ENCODE data around the gene AATK.

AATK gene

DNA sequence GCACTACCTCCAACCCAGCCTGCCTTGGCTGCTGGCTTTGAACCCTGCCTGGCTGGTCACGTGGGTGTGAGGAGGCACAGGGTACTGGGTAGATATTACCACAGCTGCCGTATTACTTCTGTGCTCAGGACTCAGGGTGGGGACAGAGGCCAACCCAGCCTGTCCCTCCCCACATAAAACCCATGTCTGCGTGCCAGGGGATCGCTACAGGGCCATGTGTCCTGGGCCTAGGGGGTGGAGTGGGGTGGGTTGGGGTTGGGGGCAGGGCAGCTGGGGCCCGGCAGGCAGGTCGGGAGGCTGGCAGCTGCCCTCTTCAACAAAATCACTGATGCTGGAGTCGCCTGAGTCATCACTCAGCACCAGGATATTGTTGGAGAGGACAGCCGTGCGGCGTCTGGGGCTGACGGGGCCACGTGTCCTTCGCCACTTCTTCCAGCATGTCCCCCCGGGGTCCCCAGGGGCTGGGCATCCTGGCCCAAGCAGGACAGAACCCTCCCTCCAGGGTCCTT lies 40.4 kb downstream of the AATK start:
- DNase-seq = no peak

GRCh38 chr17:81124377-81124776 lies 41.6 kb downstream of the AATK start:
- DNase-seq = no peak

GRCh38 chr17:81123052-81124048 lies 42.7 kb downstream of the AATK start:
- no peak for DNase-seq

GRCh38 chr17:81121841-81122733 lies 43.9 kb downstream of the AATK start:
- no peak for DNase-seq

GRCh38 chr17:81120695-81121621 lies 45.1 kb downstream of the AATK start:
- no peak for DNase-seq

DNA sequence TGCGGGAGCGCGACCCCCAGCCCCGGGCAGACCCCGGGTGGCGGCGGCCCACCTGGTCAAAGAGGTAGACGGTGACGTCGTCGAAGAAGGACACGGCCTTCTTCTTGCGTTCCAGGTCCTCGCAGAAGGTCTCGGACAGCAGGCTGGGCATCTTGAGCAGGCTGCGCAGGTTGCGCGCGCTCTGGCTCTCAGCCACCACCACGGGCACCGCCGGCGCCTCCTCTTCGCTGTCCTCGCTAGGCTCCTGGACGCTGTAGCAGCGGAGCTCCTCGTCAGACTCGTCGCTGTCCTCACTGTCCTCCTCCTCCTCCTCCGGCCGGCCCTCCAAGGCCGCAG lies 45.9 kb downstream of the AATK start:
- DNase-seq = no peak

DNA sequence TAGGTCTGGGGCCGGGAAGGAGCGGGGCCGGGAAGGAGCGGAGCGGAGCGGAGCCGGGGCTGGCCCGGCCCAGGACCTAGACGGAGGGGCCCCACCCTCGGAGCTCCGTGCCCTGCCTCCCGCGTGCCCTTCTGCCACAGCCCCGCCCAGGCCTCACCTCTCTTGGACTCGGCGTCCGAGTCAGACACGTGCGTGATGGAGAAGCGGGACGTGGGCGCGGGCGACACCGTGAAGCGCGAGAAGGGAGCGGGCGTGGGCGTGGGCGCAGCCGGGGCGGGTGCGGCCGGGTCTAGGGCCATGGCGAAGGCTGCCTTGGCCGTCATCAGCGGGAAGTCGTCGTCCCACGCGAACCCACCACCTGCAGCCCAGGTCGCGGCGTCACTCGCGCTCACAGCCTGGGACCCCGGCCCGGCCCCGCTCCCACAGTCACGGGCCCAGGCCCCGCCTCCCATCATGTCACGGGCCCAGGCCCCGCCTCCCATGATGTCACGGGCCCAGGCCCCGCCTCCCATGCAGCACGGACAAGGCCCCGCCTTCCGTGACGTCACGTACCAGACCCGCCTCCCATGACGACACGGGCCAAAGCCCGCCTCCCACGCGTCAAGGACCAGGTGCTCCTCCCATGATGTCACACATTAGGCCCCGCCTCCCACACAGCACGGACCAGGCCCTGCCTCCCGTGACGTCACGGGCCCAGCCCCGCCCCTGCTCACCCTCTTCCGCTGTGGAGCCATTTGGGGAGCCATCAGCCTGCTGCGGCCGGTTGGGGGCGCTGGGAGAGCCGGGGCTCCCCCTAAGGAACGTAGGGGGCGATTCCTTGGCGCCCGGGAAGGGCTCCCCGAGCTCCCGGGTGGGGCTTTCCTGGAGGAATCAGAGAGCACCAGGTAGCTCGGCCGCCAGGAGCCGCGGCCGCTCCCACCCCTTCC lies 46.5 kb downstream of the AATK start:
- peak; percentile 85 for DNase-seq

DNA sequence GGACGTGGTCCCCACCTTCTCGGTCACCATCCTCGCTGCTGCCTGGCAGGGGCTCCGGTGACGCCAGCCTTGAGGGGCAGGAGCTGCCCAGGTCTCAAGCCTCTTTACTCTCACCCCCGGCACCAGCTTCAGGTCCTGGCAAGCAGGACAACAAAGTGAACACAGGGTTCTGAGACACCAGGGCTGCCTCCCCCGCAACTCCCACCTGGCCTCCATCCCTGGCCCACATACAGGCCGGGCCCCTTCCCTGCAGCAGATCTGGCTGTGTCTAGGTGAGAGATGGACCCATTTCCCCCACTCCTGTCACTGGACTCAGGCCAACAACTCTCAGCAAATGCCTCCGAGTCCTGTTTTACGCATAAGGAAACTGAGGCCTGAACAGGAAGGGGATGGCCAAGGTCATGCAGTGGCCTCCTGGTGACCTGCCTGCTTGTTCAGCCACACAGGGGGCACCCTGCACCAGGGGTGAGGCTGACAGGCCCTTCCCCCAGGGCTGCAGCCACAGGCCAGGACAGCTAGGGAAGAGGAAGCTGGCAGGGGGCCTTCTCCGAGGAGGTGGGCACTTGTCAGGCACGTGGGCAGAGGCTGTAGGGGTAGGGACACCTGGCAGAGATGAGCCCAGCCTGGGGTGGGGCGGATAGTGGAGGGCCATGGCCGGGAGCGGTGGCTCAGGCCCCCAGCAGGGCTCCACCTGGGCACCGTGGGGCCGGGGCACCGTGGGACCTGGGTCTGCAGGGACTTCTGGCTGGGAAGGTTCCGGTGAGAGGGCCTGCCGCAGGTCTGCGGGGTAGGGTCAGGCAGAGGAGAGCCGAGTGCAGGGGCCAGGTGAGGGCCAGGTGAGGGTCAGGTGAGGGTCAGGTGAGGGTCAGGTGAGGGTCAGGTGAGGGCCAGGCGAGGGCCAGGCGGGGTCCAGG lies 47.5 kb downstream of the AATK start:
- no peak for DNase-seq

DNA sequence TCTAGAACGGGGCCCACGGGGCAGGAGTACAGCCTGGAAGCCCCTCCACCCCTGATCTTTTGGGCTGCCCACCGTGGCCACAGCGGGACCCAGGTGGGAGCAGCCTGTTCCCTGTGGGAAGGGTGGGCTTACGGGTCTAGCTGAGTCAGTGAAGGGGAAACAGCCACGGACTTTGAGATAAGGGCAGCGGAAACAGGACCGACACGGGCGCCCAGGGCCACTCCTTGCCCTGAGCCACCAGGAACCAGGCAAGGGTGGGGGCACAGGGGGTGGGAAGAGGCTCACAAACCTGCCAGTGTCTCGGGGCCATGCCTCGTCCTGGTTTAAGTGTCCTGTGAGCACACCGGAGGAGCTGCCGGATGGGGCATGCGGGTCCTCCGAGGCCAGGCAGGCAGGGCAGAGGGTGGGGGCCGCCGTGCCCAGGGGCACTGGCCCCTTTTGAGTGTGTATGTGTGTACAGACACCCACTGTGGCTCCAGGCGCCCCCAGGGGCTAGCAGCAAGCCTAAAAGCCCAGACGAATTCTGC lies 48.3 kb downstream of the AATK start:
- DNase-seq = no peak

DNA sequence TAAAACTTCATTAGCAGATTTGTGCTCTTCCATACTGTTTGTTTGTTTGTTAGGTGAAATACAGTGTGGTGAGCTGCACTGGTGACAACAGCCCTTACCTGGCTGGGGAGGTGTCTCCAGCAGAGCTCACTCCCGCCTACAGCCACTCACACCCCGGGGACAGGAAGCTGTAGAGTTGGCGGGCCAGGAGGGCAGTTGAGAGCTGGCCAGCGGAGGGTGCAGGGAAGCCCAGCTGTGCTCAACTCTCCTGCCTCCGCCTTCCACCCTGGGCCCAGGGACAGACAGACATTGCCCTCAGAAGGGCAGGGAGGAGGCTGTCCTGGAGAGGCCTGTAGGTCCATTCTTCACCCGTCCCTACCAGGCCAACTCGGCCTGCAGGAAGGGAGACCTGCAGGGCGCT lies 49.3 kb downstream of the AATK start:
- DNase-seq = no peak

DNA sequence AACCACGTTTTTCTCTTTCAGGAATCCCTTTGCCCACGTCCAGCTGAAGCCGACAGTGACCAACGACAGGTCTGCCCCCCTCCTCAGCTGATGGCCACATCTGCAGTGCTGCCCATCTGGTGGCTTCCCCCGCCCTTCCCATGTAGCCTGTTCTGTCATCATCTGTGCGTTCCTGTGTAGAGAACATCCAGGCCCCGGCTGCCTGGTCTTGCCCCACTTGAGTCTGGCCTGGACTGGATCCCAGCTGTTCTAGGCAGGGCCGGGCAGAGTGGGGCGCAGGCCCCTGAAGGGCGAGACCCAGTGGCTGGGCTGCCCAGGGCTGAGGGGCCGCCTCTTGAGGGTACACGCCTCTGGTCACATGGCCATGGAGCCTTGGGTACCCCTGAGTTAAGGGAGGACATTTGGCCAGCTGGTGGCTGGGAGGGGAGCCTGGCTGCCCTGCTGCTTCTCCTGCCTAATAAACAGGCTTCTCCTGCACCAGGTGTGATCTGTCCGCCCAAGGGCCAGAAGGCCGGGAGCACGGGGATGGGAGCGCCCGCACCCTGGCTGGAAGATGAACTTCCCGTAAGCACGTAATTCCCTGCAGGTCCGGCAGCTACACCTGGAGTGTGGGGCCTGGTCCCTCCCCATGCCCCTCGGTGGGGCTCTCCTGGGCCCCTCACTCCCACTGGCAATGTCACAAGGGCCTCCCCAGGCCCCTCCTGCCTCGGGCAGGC lies 50.1 kb downstream of the AATK start:
- DNase-seq = no peak

DNA sequence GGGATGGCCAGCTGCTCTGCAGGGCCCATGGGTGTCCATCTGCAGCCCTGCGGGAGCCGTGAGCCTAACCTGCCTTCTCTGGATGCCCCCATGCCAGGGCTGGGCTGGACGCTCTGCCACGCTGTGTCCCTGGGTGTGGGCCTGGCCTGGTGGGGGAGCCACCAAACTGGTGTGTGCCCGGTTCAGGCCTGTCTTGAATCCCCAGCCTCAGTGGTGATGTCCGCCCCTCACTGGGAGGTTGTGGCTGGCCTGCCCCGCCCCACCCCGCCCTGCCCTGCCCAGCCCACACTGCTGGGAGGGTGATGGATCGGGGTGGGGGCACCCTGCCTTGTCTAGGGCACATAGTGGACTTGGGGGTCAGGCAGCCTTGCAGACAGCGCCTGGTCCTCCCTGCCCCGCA lies 50.8 kb downstream of the AATK start:
- DNase-seq = no peak

DNA sequence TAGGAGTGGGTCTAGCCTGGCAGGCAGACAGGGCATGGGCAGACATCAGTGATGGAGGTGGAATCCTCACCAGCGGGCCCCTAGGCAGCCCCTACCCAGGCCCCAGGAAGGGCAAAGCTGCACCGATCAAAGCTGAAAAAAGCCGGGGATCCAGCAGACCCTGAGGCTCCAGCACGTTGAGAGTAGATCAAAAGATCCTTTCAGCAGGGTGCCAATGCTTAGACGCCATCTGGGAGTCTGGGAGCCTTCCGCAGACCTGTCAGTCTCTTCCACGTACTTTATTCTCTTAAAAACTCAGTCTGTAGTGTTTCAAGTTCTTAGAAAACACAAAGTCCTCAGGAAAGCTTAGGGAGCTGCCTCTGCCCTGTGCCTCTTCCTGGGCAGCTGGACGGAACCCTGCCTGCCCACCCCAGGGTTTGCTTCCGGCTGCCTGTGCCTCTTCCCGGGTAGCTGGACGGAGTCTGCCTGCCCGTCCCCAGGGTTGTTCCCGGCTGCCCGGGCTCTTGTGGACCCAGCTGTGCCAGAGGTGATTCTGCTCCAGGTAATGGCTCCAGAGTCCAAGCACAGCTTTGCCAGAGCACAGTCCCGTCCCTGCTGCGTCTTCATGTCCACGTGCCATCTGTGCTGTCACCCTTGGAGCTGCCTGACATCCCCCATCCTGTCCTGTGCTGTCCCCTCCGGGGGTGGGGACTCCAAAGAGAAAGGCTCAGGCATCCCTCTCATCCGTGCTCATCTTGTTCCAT lies 51.5 kb downstream of the AATK start:
- no peak for DNase-seq

DNA sequence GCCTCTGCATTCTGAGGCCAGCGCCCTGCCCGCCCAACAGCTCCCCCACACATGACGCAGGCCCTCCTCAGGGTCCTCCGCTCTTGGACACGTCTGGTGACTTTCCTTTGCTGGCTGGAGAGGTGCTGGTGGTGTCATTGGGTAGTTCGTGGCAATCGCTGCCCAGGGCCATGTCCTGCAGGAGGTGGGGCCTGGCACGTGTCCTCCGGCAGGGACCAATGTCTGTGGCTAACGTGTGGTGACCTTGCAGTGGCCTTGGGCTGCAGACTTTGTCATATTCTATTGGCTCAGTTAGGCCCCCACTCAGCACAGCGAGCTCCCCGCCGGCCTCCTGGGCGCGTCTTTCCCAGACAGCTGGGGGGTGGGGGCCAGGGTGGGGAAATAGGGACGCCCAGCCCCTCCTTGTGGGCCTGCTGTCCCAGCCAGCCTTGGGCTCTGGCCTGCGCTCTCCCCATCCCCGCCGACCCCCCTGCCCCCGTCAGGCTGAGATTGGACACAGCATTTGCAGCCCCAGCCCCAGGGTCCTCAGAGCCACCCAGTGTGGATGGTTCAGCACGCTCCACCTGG lies 52.8 kb downstream of the AATK start:
- no peak for DNase-seq

GRCh38 chr17:81112450-81112849 lies 53.6 kb downstream of the AATK start:
- DNase-seq = no peak

GRCh38 chr17:81111066-81111465 lies 55.0 kb downstream of the AATK start:
- DNase-seq = no peak

DNA sequence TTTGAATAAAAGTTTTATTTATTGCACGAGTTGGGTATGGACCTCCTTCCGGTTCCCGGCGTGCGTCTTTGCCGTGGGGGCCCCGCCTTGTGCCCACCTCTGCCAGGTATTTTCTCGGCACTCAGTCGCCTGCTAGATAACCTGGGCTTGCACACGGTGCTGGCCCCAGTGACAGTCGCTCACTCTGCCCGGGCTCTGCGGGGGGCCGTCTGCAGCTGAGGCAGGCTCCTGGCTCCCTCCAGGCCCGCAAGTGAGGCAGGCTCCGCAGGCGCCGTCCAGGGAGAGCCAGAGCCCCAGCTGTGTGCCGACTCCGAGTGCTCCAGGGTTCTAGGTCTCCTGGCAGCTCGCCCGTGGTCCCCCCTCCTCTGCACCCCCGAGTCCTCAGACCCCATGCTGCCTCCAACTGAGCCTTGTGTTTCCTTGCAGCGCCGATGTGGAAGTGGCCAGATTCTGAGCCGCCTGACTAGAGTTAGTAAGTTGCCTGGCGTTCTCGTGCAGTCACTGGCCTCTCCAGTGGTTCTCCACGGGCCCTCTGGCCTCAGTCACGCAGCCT lies 55.5 kb downstream of the AATK start:
- no peak for DNase-seq

GRCh38 chr17:81109957-81110356 lies 56.1 kb downstream of the AATK start:
- DNase-seq = no peak
